Measurements from ENCODE around the gene HCRTR1. TPM values are rescaled to one million over a fixed set of nuclear protein-coding genes. Genes with fewer than 3 reads are reported as not detected.

The HCRTR1 gene
- total and polyA plus RNA-seq, 2 donors (not counting 1 experiment from before 2014, with no cell fraction given) = 0.22 TPM; not detected in 1

DNA sequence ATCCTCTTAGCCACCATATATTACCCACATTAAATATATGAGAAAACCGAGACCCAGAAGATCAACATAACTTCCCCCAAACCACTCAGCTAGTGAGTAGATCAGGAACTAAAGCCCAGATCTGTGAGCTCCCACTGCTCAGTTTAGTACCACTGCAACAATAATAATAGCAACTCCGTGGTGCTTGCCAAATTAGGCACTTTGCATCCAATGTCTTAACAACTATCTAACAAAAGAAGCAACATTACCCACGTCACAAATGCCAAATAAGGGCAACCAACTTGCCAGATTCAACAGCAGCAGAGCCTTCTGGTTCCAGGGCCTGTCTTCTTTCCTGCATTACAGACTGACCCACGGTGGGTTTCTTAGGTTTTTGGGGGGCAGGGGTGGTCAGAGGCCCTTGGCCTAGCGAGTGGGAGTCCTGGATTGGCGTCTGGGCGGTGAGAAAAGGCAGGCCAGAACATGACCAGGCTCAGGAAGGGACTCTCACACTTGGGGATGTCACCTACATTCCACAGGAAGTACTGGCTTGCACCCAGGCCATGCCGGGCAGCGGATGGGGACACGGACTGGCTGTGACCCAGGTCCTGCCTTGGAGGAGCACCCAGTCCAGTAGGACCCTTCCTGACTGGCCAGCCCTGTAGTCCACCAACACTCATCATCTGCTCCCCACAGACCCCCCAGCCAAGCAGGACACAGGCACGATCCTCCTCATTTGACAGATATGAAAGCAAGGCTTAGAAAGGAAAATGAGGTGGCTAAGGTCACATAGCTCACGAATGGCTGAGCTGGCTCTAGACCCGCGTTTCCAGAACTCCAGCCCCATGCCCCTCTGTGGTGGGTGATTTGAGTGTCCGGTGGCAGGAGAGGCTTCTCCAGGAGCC lies 4.6 kb downstream of the HCRTR1 start:
- Histone ChIP-seq H3K79me2 (ENCODE audit: control insufficient read depth, insufficient read depth, low read length) (no peaks in the 10 kb centered on the region), H3K4me2 (replicated peaks; ENCODE audit: low read depth, low read length, poor library complexity, severe bottlenecking) (no peak overlapping the region), H3K27ac (ENCODE audit: low read length in 2 of 2) (no peak overlapping the region), H3K36me3 (replicated peaks in 1 of 2; ENCODE audit: control extremely low read depth in 1 of 2, control insufficient read depth in 1 of 2, extremely low read depth in 1 of 2, insufficient read depth in 2 of 2, low read length in 1 of 2) (peaks cover 0 to 2% of the 10 kb centered on the region in 2 experiments), H4K20me1 (ENCODE audit: control insufficient read depth, insufficient read depth, low read length, poor library complexity, severe bottlenecking) (no peaks in the 10 kb centered on the region), H3K4me1 (ENCODE audit: control insufficient read depth in 2 of 2, insufficient read depth in 2 of 2, low read length in 2 of 2) (peaks cover 13 to 19% of the 10 kb centered on the region in 2 donors), H3K4me3 (ENCODE audit: control extremely low read depth in 1 of 5, extremely low read depth in 1 of 5, insufficient read depth in 1 of 5, low read depth in 2 of 5, low read length in 4 of 5) (no peak overlapping the region), H3K9me3 (ENCODE audit: control extremely low read depth in 1 of 3, control insufficient read depth in 2 of 3, insufficient read depth in 1 of 3, low read length in 2 of 3) (peaks cover 0 to 5% (median 0%) of the 10 kb centered on the region in 3 donors), H2AFZ (ENCODE audit: insufficient read depth, low read depth, low read length, poor library complexity, severe bottlenecking) (no peak overlapping the region), H3K27me3 (replicated peaks in 1 of 4; ENCODE audit: control extremely low read depth in 1 of 4, control insufficient read depth in 3 of 4, insufficient read depth in 4 of 4, low read length in 3 of 4) (peaks cover 0 to 25% (median 5%) of the 10 kb centered on the region in 4 experiments), H3K9ac (ENCODE audit: low read length) (no peak overlapping the region)
- ATAC-seq (ENCODE audit: low read depth) (no peak), DNase-seq (peak; percentile 4)
- H3K27ac Mint-ChIP-seq = no peak overlapping the region
- H3K4me3 Mint-ChIP-seq = no peak overlapping the region
- intact Hi-C loops (cut with micrococcal nuclease) = no loop called here
- WGBS (ENCODE audit: insufficient coverage) = 92% methylated on average over 12 of the region's 15 CpGs
- peaks cover 18% of the 10 kb centered on the region for H3K27me3 Mint-ChIP-seq
- CTCF ChIA-PET = no interaction called here
- TF ChIP-seq EZH2 (IDR thresholded peaks at IDR 0.05; ENCODE audit: borderline replicate concordance, insufficient read depth, low read depth, low read length, poor library complexity, severe bottlenecking) = no peak
- TF ChIP-seq, protein P1, sequence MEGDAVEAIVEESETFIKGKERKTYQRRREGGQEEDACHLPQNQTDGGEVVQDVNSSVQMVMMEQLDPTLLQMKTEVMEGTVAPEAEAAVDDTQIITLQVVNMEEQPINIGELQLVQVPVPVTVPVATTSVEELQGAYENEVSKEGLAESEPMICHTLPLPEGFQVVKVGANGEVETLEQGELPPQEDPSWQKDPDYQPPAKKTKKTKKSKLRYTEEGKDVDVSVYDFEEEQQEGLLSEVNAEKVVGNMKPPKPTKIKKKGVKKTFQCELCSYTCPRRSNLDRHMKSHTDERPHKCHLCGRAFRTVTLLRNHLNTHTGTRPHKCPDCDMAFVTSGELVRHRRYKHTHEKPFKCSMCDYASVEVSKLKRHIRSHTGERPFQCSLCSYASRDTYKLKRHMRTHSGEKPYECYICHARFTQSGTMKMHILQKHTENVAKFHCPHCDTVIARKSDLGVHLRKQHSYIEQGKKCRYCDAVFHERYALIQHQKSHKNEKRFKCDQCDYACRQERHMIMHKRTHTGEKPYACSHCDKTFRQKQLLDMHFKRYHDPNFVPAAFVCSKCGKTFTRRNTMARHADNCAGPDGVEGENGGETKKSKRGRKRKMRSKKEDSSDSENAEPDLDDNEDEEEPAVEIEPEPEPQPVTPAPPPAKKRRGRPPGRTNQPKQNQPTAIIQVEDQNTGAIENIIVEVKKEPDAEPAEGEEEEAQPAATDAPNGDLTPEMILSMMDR (IDR thresholded peaks at IDR 0.05) = no peak
- POLR2A ChIA-PET = no interaction called here
- H3K4me1 Mint-ChIP-seq = peaks cover 18% of the 10 kb centered on the region
- H3K9me3 Mint-ChIP-seq (ENCODE audit: insufficient read depth) = no peaks in the 10 kb centered on the region

DNA sequence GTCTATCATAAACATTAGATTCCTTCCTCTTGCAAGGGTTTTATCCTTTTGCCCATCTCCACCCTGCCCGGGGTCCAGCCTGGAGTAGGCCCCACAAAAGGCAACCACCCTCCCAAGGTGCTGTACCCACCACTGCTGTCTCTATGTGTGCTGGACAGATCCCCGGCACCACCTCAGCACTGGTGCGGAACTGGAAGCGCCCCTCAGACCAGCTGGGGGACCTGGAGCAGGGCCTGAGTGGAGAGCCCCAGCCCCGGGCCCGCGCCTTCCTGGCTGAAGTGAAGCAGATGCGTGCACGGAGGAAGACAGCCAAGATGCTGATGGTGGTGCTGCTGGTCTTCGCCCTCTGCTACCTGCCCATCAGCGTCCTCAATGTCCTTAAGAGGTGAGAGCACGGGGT lies 5.9 kb downstream of the HCRTR1 start:
- H3K27ac Mint-ChIP-seq = no peak overlapping the region
- CTCF ChIA-PET = no interaction called here
- no peaks in the 10 kb centered on the region for H4K20me1 ChIP-seq (ENCODE audit: control insufficient read depth, insufficient read depth, low read length, poor library complexity, severe bottlenecking)
- peaks cover 6 to 8% of the 10 kb centered on the region in 2 donors for H3K4me1 ChIP-seq (ENCODE audit: control insufficient read depth in 2 of 2, insufficient read depth in 2 of 2, low read length in 2 of 2)
- intact Hi-C loops (cut with micrococcal nuclease) = no loop called here
- peaks cover 0 to 7% of the 10 kb centered on the region in 2 experiments for H3K36me3 ChIP-seq (replicated peaks in 1 of 2; ENCODE audit: control extremely low read depth in 1 of 2, control insufficient read depth in 1 of 2, extremely low read depth in 1 of 2, insufficient read depth in 2 of 2, low read length in 1 of 2)
- H3K9ac ChIP-seq (ENCODE audit: low read length) = no peak overlapping the region
- H3K9me3 ChIP-seq (ENCODE audit: control extremely low read depth in 1 of 3, control insufficient read depth in 2 of 3, insufficient read depth in 1 of 3, low read length in 2 of 3) = no peaks in the 10 kb centered on the region
- no peak overlapping the region for H3K4me3 ChIP-seq (ENCODE audit: control extremely low read depth in 1 of 5, extremely low read depth in 1 of 5, insufficient read depth in 1 of 5, low read depth in 2 of 5, low read length in 4 of 5)
- H2AFZ ChIP-seq (ENCODE audit: insufficient read depth, low read depth, low read length, poor library complexity, severe bottlenecking) = no peak overlapping the region
- H3K4me2 ChIP-seq (replicated peaks; ENCODE audit: low read depth, low read length, poor library complexity, severe bottlenecking) = no peak overlapping the region
- no peak for TF ChIP-seq EZH2 (IDR thresholded peaks at IDR 0.05; ENCODE audit: borderline replicate concordance, insufficient read depth, low read depth, low read length, poor library complexity, severe bottlenecking)
- TF ChIP-seq, protein P1 (IDR thresholded peaks at IDR 0.05) = no peak
- H3K27ac ChIP-seq (ENCODE audit: low read length in 2 of 2) = no peak overlapping the region
- H3K4me1 Mint-ChIP-seq = peaks cover 12% of the 10 kb centered on the region
- 97% methylated on average over 7 of the region's 12 CpGs for WGBS (ENCODE audit: insufficient coverage)
- peak; percentile 11 for DNase-seq
- H3K27me3 Mint-ChIP-seq = peaks cover 13% of the 10 kb centered on the region
- H3K4me3 Mint-ChIP-seq = no peak overlapping the region
- no peak for ATAC-seq (ENCODE audit: low read depth)
- POLR2A ChIA-PET = no interaction called here
- peaks cover 0 to 14% (median 1%) of the 10 kb centered on the region in 4 experiments for H3K27me3 ChIP-seq (replicated peaks in 1 of 4; ENCODE audit: control extremely low read depth in 1 of 4, control insufficient read depth in 3 of 4, insufficient read depth in 4 of 4, low read length in 3 of 4)
- no peaks in the 10 kb centered on the region for H3K9me3 Mint-ChIP-seq (ENCODE audit: insufficient read depth)
- no peaks in the 10 kb centered on the region for H3K79me2 ChIP-seq (ENCODE audit: control insufficient read depth, insufficient read depth, low read length)

Measured in B cell (primary cell).